OCI-LY3 (cell line): Measurements from ENCODE around the gene CTNND1.

Experiments
- H2AFZ ChIP-seq: fragments of 200-600, 300-600 bp; shearing (Covaris generic); 2 replicates; pipeline ENCODE4 v1.6.0; 2014; ENCODE audit warnings: antibody characterized with exemption, low read depth, low read length
- H3K27ac ChIP-seq: fragments of 200-600, 300-600 bp; sonication (generic); 2 replicates; pipeline ENCODE4 v1.5.1; 2014; ENCODE audit warnings: mild to moderate bottlenecking, low read length, moderate library complexity, mixed read lengths
- H3K27me3 ChIP-seq: fragments of 200-600, 300-600 bp; sonication (generic); 2 replicates; pipeline ENCODE4 v1.6.1; 2014; ENCODE audit warnings: low read depth, low read length, mixed read lengths
- H3K36me3 ChIP-seq: fragments of 200-600, 300-600 bp; sonication (generic); replicated peaks from 2 replicates; pipeline ENCODE3; 2014; ENCODE audit warnings: low read depth, low read length, mixed read lengths
- H3K4me1 ChIP-seq: fragments of 300-600, 200-600 bp; sonication (generic); 2 replicates; pipeline ENCODE4 v1.6.1; 2014; ENCODE audit warnings: low read length, mixed read lengths
- H3K4me2 ChIP-seq: fragments of 200-600, 300-600 bp; sonication (generic); 2 replicates; pipeline ENCODE4 v1.6.1; 2014; ENCODE audit warnings: low read length, mixed read lengths
- H3K4me3 ChIP-seq: fragments of 300-600, 200-600 bp; sonication (generic); 2 replicates; pipeline ENCODE4 v1.5.1; 2014; ENCODE audit warnings: antibody characterized with exemption, mild to moderate bottlenecking, low read length, moderate library complexity
- H3K79me2 ChIP-seq: fragments of 300-600, 200-600 bp; shearing (Covaris generic); 2 replicates; pipeline ENCODE4 v1.6.1; 2014; ENCODE audit warnings: mild to moderate bottlenecking, low read length, mixed read lengths
- H3K9ac ChIP-seq: fragments of 300-600, 200-600 bp; shearing (Covaris generic); 2 replicates; pipeline ENCODE4 v1.6.0; 2014; ENCODE audit warnings: mild to moderate bottlenecking, low read length, moderate library complexity
- H3K9me3 ChIP-seq: fragments of 200-600, 300-600 bp; shearing (Covaris generic); 2 replicates; pipeline ENCODE4 v1.6.1; 2014; ENCODE audit warnings: low read length, mixed read lengths; ENCODE audit not compliant: insufficient read depth
- H4K20me1 ChIP-seq: fragments of 200-600, 300-600 bp; sonication (generic); 2 replicates; pipeline ENCODE4 v1.6.1; 2016; ENCODE audit warnings: low read length, mixed read lengths; ENCODE audit not compliant: insufficient read depth
- CTCF ChIP-seq: fragments of 200-600, 300-600 bp; sonication (generic); IDR thresholded peaks from 2 replicates; pipeline ENCODE4 v1.5.1; 2014; ENCODE audit warnings: antibody characterized with exemption, low read length, low read depth
- EZH2phosphoT487 ChIP-seq: fragments of 200-600 bp; shearing (Covaris generic); IDR thresholded peaks from 2 replicates; pipeline ENCODE4 v1.6.1; 2018; ENCODE audit warnings: antibody characterized with exemption, mixed run types, low read depth

Gene CTNND1

DNA sequence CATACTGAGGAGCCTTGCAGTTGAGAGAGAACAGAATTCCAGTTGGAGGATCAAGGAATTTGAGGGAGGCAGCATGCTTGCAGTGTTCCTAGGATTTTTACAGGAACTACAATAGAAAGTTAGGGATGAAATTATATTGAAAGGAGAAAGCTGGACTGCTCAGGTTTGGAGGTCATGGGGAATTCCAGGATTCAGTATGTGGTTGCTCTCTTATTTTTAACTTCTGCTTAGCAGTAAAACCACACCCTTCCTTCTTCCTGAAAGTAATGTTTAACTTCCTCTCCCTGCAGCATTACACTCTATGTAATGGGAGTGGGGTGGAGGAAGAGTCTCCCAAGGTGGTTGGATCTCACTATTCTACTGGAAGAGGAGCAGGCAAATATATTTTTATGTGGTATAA is 31.3 kb downstream of the CTNND1 start:
- Histone ChIP-seq H3K9ac (no peak overlapping the region), H3K79me2 (no peaks in the 10 kb centered on the region), H4K20me1 (no peaks in the 10 kb centered on the region), H3K4me2 (peak overlapping the region; percentile 56), H3K4me1 (peaks cover 29% of the 10 kb centered on the region), H3K9me3 (no peaks in the 10 kb centered on the region), H3K4me3 (no peak overlapping the region; the same call in 1 of the 2 replicates), H3K27ac (no peak overlapping the region), H3K27me3 (no peaks in the 10 kb centered on the region), H3K36me3 (no peaks in the 10 kb centered on the region), H2AFZ (no peak overlapping the region)
- TF ChIP-seq EZH2phosphoT487 (no peak), CTCF (no peak)

GRCh38 chr11:57793351-57794115 is 31.9 kb downstream of the CTNND1 start:
- Histone ChIP-seq H3K27ac (no peak overlapping the region), H3K4me2 (peak overlapping the region; percentile 56), H3K4me3 (no peak overlapping the region), H3K36me3 (no peaks in the 10 kb centered on the region), H3K79me2 (no peaks in the 10 kb centered on the region), H3K4me1 (peaks cover 25% of the 10 kb centered on the region), H2AFZ (no peak overlapping the region), H3K9me3 (no peaks in the 10 kb centered on the region), H3K9ac (no peak overlapping the region), H4K20me1 (no peaks in the 10 kb centered on the region), H3K27me3 (no peaks in the 10 kb centered on the region)
- no peak for TF ChIP-seq EZH2phosphoT487
- no peak for TF ChIP-seq CTCF

DNA sequence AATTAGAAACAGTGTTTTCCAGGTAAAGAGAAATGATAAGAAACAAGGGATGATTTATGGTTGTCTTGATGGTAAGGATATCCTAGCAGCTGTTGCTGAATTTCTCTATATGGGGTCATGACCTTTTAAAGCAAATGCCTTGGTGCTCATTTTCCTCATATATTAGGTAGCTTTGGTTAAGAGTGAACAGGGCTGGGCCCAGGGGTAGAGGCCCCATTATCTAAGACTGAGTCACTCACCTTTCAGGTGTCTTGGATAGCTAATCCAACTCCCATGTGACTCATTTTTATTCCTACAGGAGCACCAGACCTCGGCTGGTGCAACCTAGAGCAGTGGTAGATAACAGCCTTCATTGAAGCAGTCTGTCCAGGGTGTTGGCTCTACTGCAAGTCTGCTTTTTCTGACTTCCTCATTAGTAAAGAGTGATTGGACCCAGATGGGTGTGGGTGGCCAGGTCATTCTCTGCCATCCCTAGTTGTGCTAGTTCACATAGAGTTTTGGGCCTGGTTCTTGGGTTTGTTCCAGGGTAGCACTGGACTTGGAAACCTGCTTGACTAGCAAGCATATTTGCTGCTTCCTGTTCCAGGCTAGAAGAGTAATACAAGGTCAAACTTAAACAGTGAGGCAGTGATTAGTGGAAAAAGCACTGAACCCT is 37.4 kb downstream of the CTNND1 start:
- no peaks in the 10 kb centered on the region for H3K9me3 ChIP-seq
- no peaks in the 10 kb centered on the region for H3K36me3 ChIP-seq
- TF ChIP-seq EZH2phosphoT487 (no peak), CTCF (no peak)
- H3K27me3 ChIP-seq, result no peaks in the 10 kb centered on the region
- no peak overlapping the region for H3K27ac ChIP-seq
- H3K9ac ChIP-seq, result no peak overlapping the region
- no peak overlapping the region for H3K4me3 ChIP-seq
- peaks cover 7% of the 10 kb centered on the region for H3K4me1 ChIP-seq
- H2AFZ ChIP-seq, result no peak overlapping the region
- H3K4me2 ChIP-seq, result no peak overlapping the region
- no peaks in the 10 kb centered on the region for H4K20me1 ChIP-seq
- H3K79me2 ChIP-seq, result no peaks in the 10 kb centered on the region

- Histone ChIP-seq H3K79me2 (no peaks in the 10 kb centered on the region), H3K4me2 (peak overlapping the region; percentile 35), H3K36me3 (peaks cover under 1% of the 10 kb centered on the region), H3K9me3 (no peaks in the 10 kb centered on the region), H3K27me3 (no peaks in the 10 kb centered on the region), H2AFZ (peak overlapping the region; percentile 67), H3K9ac (no peak overlapping the region), H3K4me1 (peaks cover 7% of the 10 kb centered on the region), H4K20me1 (no peaks in the 10 kb centered on the region), H3K27ac (no peak overlapping the region), H3K4me3 (no peak overlapping the region)
- no peak for TF ChIP-seq EZH2phosphoT487
- TF ChIP-seq CTCF, result peak; percentile 93
These were observed 39.0 kb downstream of the CTNND1 start for GRCh38 chr11:57800444-57801182.
